Muscle layer of colon (tissue), 2 donors: ENCODE results near the gene POU2F3.

Experiments used
- H3K27ac ChIP-seq: one replicate; pipeline ENCODE4 v1.7.0; 2013; ENCODE audit warnings: low read depth, mild to moderate bottlenecking, low read length, moderate library complexity
- H3K27me3 ChIP-seq, 2 donors: one replicate each; pipeline ENCODE4 v1.7.0; 2013; ENCODE audit warnings: low read length in 2 of 2, mild to moderate bottlenecking in 2 of 2; ENCODE audit not compliant: insufficient read depth in 2 of 2, control insufficient read depth in 1 of 2
- H3K36me3 ChIP-seq: one replicate; pipeline ENCODE4 v1.7.0; 2013; ENCODE audit warnings: mild to moderate bottlenecking, low read length; ENCODE audit not compliant: insufficient read depth
- H3K4me1 ChIP-seq: one replicate; pipeline ENCODE4 v1.7.0; 2013; ENCODE audit warnings: mild to moderate bottlenecking, low read length; ENCODE audit not compliant: insufficient read depth
- H3K4me3 ChIP-seq, 2 donors: one replicate each; pipeline ENCODE4 v1.7.0; 2013; ENCODE audit warnings: low read length in 2 of 2, low read depth in 1 of 2, mild to moderate bottlenecking in 1 of 2, moderate library complexity in 1 of 2
- H3K9ac ChIP-seq: one replicate; pipeline ENCODE4 v1.7.0; 2013; ENCODE audit warnings: low read length
- H3K9me3 ChIP-seq: one replicate; pipeline ENCODE4 v1.7.0; 2013; ENCODE audit warnings: mild to moderate bottlenecking, low read length
- donor health status: abdominal sarcoma.
- donor health status: Adenocarcinoma of cecum.

The POU2F3 gene

DNA sequence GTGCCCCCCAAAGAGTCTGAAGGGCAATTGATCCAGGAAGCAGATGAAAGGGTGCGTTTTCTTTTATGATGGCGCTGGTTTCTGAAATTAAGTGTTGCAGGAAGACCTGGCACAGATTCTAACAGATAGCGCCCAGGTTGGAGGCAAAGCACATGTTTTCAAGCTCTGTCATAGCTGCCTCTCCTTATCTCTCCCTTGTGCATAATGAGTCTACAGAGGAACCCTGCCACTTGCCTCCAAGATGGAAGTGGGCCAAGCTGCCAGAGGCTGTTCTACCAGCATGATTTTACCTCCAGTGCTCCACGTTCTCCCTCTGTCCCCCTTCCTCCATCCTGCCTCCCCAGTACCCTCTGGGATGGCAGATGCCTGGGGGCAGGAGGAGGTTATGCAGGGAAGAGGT lies 55.2 kb downstream of the POU2F3 start:
- H3K27me3 ChIP-seq = peaks cover 5 to 18% of the 10 kb centered on the region in 2 donors
- H3K9me3 ChIP-seq = no peaks in the 10 kb centered on the region
- no peaks in the 10 kb centered on the region for H3K4me1 ChIP-seq
- no peaks in the 10 kb centered on the region for H3K36me3 ChIP-seq
- H3K9ac ChIP-seq = no peak overlapping the region
- H3K4me3 ChIP-seq = no peak overlapping the region
- no peak overlapping the region for H3K27ac ChIP-seq

GRCh38 chr11:120296554-120296953 lies 56.6 kb downstream of the POU2F3 start:
- peaks cover 5 to 18% of the 10 kb centered on the region in 2 donors for H3K27me3 ChIP-seq
- no peaks in the 10 kb centered on the region for H3K4me1 ChIP-seq
- H3K27ac ChIP-seq = no peak overlapping the region
- no peaks in the 10 kb centered on the region for H3K9me3 ChIP-seq
- H3K36me3 ChIP-seq = no peaks in the 10 kb centered on the region
- H3K9ac ChIP-seq = no peak overlapping the region
- no peak overlapping the region for H3K4me3 ChIP-seq

DNA sequence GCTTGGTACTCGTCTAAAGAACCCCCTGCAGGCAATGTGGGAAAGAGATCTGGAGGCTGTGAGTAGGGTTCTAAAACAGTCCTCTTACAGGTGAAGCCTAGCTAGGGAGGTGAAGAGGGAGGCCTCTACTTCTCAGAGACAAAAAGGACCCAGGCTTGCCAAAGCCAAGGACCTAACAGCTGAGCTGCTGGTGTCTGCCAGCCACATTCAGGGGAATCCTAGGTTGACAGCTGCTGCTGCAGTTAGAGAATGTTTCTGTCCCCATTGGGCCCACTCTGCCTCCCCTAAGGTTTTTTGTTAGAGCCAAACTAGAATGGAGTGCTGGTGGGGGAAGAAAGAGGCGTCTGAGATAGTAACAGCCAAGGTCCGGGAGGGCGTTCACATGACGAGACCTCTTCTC lies 58.5 kb downstream of the POU2F3 start:
- Histone ChIP-seq H3K4me1 (no peaks in the 10 kb centered on the region), H3K9ac (no peak overlapping the region), H3K4me3 (no peak overlapping the region), H3K9me3 (no peaks in the 10 kb centered on the region), H3K36me3 (no peaks in the 10 kb centered on the region), H3K27me3 (peaks cover 0 to 6% of the 10 kb centered on the region in 2 donors), H3K27ac (no peak overlapping the region)

- no peaks in the 10 kb centered on the region for H3K36me3 ChIP-seq
- no peak overlapping the region for H3K4me3 ChIP-seq
- H3K9me3 ChIP-seq = no peaks in the 10 kb centered on the region
- peaks cover 0 to 6% of the 10 kb centered on the region in 2 donors for H3K27me3 ChIP-seq
- H3K9ac ChIP-seq = no peak overlapping the region
- H3K27ac ChIP-seq = no peak overlapping the region
- H3K4me1 ChIP-seq = no peaks in the 10 kb centered on the region
These were observed 62.3 kb downstream of the POU2F3 start for GRCh38 chr11:120302001-120302805.

GRCh38 chr11:120303004-120303637 lies 63.2 kb downstream of the POU2F3 start:
- H3K9ac ChIP-seq = no peak overlapping the region
- no peaks in the 10 kb centered on the region for H3K9me3 ChIP-seq
- no peaks in the 10 kb centered on the region for H3K4me1 ChIP-seq
- H3K27me3 ChIP-seq = peaks cover 0 to 6% of the 10 kb centered on the region in 2 donors
- H3K36me3 ChIP-seq = no peaks in the 10 kb centered on the region
- no peak overlapping the region for H3K4me3 ChIP-seq
- H3K27ac ChIP-seq = no peak overlapping the region

DNA sequence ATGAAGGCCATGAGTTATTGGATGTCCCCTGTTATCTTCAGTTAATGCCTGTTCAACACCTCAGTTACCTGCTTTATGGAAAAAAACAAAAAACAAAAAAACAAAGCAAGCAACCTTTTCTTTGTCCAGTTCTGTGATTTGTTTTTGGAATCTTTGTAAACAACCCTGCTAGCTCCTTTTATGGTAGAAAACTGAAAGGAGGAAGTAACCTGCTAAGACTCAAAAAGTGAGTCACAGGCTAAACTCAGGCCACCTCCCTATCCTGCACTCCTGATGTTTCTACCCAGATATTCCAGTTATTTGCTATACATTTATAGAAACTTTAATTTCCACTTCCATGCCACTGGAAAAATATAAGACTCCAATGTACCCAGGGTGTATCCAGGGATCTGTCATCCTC lies 64.6 kb downstream of the POU2F3 start:
- H3K4me3 ChIP-seq = no peak overlapping the region
- no peak overlapping the region for H3K27ac ChIP-seq
- H3K27me3 ChIP-seq = no peaks in the 10 kb centered on the region
- no peaks in the 10 kb centered on the region for H3K36me3 ChIP-seq
- no peak overlapping the region for H3K9ac ChIP-seq
- H3K4me1 ChIP-seq = no peaks in the 10 kb centered on the region
- H3K9me3 ChIP-seq = no peaks in the 10 kb centered on the region

- Histone ChIP-seq H3K27me3 (no peaks in the 10 kb centered on the region), H3K9me3 (no peaks in the 10 kb centered on the region), H3K4me1 (no peaks in the 10 kb centered on the region), H3K4me3 (no peak overlapping the region), H3K36me3 (no peaks in the 10 kb centered on the region), H3K27ac (no peak overlapping the region), H3K9ac (no peak overlapping the region)
These were observed 65.3 kb downstream of the POU2F3 start for GRCh38 chr11:120305286-120305685.

GRCh38 chr11:120306519-120307242 lies 66.7 kb downstream of the POU2F3 start:
- Histone ChIP-seq H3K4me1 (no peaks in the 10 kb centered on the region), H3K4me3 (no peak overlapping the region), H3K27ac (no peak overlapping the region), H3K36me3 (no peaks in the 10 kb centered on the region), H3K27me3 (no peaks in the 10 kb centered on the region), H3K9ac (no peak overlapping the region), H3K9me3 (no peaks in the 10 kb centered on the region)

- Histone ChIP-seq H3K36me3 (no peaks in the 10 kb centered on the region), H3K4me3 (no peak overlapping the region), H3K9ac (no peak overlapping the region), H3K27me3 (no peaks in the 10 kb centered on the region), H3K4me1 (no peaks in the 10 kb centered on the region), H3K9me3 (no peaks in the 10 kb centered on the region), H3K27ac (no peak overlapping the region)
These were observed 67.5 kb downstream of the POU2F3 start for GRCh38 chr11:120307476-120307875.

DNA sequence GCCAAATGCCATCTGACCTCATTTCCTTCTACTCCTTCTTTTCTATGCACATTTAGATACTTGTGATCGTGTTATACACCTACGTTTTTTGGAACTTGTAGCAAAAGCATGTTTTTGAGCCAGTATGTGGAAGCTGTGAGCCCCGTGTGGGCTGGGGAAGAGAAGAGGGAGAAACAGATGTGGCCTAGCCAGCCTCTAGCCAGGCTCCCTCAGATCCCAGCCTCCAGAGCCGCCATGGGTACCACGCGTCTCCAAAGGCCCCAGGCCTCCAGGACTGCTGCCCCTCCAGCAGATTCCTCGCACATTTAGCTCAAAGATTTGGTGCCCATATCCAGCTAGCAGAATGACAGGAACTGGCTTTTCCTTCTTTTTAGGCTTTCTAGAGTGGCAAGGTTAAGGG lies 68.1 kb downstream of the POU2F3 start:
- no peaks in the 10 kb centered on the region for H3K4me1 ChIP-seq
- H3K27me3 ChIP-seq = no peaks in the 10 kb centered on the region
- H3K9me3 ChIP-seq = no peaks in the 10 kb centered on the region
- H3K27ac ChIP-seq = no peak overlapping the region
- no peak overlapping the region for H3K9ac ChIP-seq
- no peak overlapping the region for H3K4me3 ChIP-seq
- no peaks in the 10 kb centered on the region for H3K36me3 ChIP-seq

DNA sequence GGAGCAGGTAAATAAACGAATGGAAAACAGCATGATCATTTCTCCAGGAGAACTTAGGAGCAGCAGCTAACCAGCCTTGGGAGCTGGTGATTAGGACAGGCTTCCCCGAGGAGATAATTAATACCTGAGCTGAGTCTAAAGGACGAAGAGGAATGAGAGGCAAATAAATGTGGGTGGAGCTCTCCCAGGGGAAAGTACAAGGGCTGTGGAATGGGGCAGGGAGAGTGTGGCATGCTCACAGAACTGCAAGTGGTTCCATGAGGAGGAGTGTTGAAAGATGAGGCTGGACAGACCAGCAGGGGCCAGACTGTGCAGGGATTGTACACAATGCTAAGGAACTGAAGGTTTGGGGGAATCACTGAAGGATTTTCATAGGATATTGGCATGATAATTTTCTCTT lies 70.9 kb downstream of the POU2F3 start:
- Histone ChIP-seq H3K9ac (no peak overlapping the region), H3K4me1 (no peaks in the 10 kb centered on the region), H3K9me3 (no peaks in the 10 kb centered on the region), H3K27ac (no peak overlapping the region), H3K27me3 (no peaks in the 10 kb centered on the region), H3K36me3 (no peaks in the 10 kb centered on the region), H3K4me3 (no peak overlapping the region)
